Nucleus accumbens (tissue), 56 donors: ENCODE measurements around the gene KRTAP4-5.
A peak's percentile ranks its signal among the peaks of the same experiment; 100 is the strongest.
"Not testable (repeated sequence)": the region's sequence is repeated elsewhere in the genome, so short reads cannot be mapped to it uniquely, and the experiment has no call there.

Source experiments
- DNase-seq, 56 donors: peaks; one replicate each; lab custom pipeline; 2025; lab: John Stamatoyannopoulos, UW

The KRTAP4-5 gene

DNA sequence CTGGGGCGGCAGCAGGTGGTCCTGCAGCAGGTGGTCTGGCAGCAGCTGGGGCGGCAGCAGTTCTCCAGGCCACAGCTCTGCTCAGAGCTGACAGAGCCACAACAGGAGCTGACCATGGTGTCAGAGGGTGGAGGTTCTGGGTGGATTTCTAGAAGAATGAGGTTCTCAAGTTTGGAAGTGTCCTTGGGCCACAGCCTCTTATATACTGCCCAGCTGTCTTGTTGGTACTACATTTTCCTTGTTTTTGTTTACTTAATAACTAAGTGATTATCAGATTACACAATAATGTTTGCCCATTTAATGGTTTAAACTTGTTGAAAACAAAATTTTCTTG lies at the start of gene KRTAP4-5:
Gene KRTAP4-5 (minus strand): TSS at position 174 of the 334 bp plus-strand sequence. CDS start 58 bp downstream, at position 116.
- no peak for DNase-seq

GRCh38 chr17:41196068-41196467 lies 46.4 kb upstream of the KRTAP4-5 start:
- no peak for DNase-seq

GRCh38 chr17:41190328-41190727 lies 40.7 kb upstream of the KRTAP4-5 start:
- no peak for DNase-seq

- not testable (repeated sequence) for DNase-seq
Measured at GRCh38 chr17:41189837-41190318, 40.3 kb upstream of the KRTAP4-5 start, which contains the start of gene KRTAP9-1. KRTAP9-1 (plus strand) TSS chr17:41189887; CDS start chr17:41189887, 0 bp downstream.

GRCh38 chr17:41186872-41187271 lies 37.2 kb upstream of the KRTAP4-5 start:
- no peak for DNase-seq

DNA sequence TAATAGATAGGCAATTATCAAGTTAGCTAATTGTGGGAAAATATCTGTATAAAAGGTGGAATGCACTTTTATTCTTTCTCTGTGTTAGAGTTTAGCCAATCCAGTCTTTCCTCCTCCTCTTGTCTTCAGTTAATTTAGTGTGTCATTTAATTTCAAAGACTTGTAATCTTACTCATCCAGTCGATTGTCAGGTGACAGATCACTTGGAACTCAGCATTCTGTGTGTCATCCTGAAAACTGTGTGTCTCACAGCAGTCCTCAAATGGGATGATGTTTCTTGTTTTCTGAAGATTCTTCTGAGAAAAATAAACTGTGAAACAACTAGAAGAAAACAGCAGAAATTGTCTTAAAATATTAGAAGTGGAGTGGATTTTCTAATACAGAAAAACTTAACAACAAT lies 35.4 kb upstream of the KRTAP4-5 start:
- DNase-seq, result no peak

DNA sequence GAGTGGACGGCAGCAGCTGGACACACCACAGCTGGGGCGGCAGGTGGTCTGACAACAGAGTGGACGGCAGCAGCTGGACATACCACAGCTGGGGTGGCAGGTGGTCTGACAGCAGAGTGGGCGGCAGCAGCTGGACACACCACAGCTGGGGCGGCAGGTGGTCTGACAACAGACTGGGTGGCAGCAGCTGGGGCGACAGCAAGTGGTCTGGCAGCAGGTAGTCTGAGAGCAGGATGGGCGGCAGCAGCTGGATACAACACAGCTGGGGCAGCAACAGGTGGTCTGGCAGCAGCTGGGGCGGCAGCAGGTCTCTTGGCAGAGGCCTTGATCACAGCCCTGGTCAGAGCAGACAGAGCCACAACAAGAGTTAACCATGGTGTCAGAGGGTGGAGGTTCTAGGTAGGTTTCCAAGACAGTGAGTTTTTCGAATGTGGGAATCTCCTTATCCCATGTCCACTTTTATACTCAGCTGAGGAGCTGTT lies 34.9 kb upstream of the KRTAP4-5 start, which contains the start of gene KRTAP4-1:
Gene KRTAP4-1 (minus strand): TSS at position 432 of the 482 bp plus-strand sequence. CDS start 57 bp downstream, at position 375.
- DNase-seq, result no peak

DNA sequence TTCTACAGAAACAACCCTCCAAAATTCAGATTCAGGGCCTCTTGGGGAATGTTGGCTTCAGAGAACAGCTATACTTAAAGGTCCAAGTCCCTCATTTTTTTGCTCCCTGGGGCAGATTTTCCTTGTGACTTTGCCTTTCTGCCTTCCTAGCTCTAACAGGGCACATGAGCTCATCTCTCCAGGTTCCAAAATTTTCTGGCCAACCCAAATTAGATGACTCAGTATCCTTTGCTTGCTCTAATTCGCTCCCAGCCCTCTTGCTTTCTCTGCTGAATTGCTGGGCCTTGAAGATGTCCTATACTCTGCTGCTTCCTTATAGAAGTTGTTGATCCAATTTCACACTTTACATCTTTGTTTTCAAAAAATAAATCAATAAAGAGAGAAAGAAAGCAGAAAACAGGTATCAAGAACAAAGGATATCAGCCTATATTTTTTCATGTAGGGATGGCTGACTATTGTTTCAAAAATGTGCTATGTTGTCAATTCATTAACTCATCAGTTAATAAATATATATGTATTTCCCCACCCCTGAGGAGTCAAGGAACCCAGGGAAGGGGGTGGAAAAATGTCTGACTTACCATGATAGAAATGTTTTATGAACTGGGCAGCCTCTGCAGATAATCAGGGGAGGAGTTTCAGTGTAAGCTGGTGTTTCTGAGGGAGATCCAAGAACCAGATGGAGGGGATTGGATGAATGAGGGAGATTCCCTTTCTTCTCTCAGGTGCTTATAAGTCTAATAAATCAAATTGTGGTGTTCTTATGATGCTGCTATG lies 29.4 kb upstream of the KRTAP4-5 start:
- no peak for DNase-seq

DNA sequence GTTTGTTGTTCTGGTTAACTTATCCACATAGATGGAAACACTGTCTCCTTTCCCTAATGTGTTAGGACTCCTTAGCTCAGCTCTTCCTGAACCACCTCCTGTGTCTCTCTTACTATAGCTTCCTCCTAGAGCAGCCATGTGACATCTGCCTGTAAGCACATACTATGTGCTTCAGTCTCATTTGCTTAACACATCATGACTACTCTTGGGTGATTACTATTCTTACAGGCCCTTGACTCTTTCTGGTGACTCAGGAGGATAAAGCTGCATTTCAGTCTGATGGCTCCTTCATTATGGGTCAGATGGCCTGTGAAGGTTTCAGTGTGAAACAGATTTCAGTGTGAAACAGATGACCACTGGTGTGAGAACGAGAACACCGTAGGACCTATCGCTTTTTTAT lies 28.7 kb upstream of the KRTAP4-5 start:
- no peak for DNase-seq

- DNase-seq, result no peak
Measured at GRCh38 chr17:41177727-41178271, 28.2 kb upstream of the KRTAP4-5 start, which contains the start of gene KRTAP4-2. KRTAP4-2 (minus strand) TSS chr17:41178221; CDS start chr17:41178164, 57 bp downstream.

DNA sequence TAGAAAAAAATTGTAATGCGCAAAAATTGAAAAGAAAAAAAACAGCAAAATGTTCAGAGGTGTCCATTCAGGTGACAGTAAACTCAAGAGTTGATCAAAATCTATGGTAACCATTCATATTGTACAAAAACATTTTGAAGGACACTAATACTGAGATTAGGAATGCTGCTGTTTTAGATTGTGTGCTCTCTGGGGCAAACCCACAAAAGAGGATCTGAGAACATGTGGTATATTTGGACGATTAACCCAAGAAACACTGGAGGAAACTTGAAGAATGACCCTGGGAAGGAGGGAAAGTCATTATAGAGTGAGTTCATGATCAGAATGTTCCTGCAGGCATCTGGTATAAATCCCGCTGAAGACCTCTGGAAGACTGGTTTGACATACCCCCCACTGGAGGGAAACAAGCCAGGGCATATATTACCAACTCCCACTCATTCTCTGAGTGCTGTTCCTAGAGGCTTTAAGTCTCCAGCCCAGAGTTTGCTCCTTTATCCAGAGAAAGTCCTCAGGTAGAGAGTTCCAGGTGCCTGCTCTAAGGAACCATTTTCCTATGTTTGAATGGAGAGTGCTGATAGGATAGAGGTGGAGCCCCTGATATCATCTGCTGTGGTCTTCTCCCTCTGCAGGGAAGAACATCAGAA lies 27.2 kb upstream of the KRTAP4-5 start:
- DNase-seq, result no peak

GRCh38 chr17:41171886-41172285 lies 22.3 kb upstream of the KRTAP4-5 start:
- no peak for DNase-seq

GRCh38 chr17:41168121-41168520 lies 18.5 kb upstream of the KRTAP4-5 start, which contains the start of gene KRTAP4-3:
KRTAP4-3 (minus strand) TSS chr17:41168221; CDS start chr17:41168172, 49 bp downstream.
- no peak for DNase-seq

GRCh38 chr17:41167561-41167960 lies 17.9 kb upstream of the KRTAP4-5 start:
- DNase-seq, result no peak

DNA sequence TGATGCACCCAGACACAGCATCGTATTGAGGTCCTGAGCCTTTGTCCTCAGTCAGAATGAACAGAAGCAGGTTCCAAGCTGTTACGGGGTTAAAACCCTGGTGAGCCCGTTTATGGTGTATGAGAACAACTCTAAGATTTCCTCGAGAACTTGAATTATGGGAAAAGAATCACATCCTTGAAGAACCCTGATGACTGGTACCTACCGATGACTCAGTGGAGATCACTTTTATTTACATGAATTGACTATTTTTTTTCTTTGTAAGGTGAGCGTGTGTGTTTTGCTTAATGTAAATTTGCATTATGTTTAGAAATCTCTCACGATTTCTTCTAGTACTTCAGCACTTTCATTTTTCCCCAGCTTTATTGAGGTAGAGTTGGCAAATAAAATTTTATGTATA lies 14.2 kb upstream of the KRTAP4-5 start:
- DNase-seq, result no peak

- no peak for DNase-seq
Measured at GRCh38 chr17:41160648-41161047, 11.0 kb upstream of the KRTAP4-5 start, which contains the start of gene KRTAP4-4. KRTAP4-4 (minus strand) TSS chr17:41160748; CDS start chr17:41160691, 57 bp downstream.

DNA sequence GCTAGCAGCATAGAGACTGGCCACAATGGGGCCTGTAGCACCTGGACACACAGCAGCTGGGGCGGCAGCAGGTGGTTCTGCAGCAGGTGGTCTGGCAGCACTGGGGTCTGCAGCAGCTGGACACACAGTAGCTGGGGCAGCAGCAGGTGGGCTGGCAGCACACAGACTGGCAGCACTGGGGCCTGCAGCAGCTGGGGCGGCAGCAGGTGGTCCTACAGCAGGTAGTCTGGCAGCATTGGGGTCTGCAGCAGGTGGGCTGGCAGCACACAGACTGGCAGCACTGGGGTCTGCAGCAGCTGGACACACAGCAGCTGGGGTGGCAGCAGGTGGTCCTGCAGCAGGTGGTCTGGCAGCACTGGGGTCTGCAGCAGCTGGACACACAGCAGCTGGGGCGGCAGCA lies 10.6 kb upstream of the KRTAP4-5 start:
- DNase-seq, result not testable (repeated sequence)

DNA sequence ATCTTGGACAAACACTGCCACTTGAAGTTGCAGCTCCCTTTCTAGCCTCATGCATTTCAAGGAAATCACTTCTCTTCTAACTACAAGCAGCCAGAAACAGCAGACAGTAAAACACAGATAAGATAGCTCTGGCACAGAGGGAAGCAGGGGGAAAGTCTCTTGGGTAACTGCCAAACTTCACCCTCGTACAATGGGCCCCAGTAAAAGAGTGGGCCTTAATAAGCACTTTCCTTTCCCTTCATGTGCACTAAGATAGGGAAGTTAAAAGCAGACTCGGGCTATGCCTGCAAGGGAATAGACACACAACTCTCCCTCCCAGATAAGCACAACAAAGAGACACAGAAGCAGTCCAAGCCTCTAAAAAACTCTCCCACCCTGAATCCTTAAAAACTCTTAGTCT lies 4.2 kb upstream of the KRTAP4-5 start:
- DNase-seq, result peak in 3 of 56 donors; percentile 3 to 22 (median 3)

- DNase-seq, result no peak
Measured at GRCh38 chr17:41151525-41151924, 1.9 kb upstream of the KRTAP4-5 start.

DNA sequence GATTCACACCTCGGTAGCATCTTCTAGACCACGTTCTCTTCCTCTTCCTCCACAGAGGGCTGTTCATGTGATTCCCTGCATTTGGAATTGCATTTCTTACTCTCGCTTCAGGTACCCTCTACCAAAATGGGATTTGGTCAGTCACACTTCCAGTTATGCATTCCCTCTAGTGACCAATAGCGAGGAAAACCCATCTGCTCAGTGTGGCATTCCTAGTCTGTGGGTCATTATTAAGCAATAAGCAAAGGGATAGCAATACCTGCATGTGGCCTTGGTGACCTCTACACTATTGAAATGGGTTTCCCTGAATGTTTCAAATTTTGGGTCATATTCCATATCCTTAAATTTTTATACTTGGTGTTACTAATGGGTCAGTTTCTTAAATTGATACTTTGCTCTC lies 401 bp upstream of the KRTAP4-5 start:
- no peak for DNase-seq
